HG02678 (cell line): ENCODE data around the gene CIB1.

Experiments used
- ATAC-seq: cut with Tn5 transposase; IDR thresholded peaks from one replicate; pipeline ENCODE4 v1.9.1; 2021; ENCODE audit warnings: mild to moderate bottlenecking, moderate library complexity; ENCODE audit not compliant: unreplicated experiment

Gene CIB1

DNA sequence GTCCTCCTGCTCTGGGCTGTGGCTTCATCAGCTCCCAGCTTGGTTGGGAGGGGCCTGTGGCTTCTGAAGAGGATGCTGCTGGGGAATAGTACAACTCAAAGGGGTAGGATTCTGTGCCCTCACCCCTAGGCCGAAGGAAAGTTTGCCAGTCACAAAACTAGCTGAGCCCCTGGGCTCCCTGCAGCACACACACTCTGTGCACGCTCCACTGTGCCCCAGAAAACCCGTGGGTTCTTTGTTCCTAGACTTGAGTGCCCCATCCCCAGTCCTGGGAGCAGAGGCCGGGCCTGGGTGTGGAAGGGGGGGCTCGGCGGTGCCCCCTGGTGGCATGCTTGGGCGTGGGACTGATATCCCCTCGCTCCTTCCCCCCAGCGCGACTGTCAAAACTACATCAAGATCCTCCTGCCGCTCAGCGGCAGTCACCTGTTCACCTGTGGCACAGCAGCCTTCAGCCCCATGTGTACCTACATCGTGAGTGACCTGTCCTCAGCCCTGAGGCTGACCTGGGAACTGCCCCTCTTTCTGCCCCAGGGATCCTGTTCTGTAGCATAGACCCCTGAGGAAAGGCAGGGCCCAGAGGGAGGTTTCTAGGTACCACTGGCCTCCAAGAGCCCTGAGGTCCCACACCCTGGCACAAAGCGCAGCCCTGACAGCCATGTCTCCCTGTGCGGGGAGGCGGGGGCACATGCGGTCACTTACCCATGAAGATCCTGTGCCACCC lies 14.2 kb downstream of the CIB1 start:
- no peak for ATAC-seq

DNA sequence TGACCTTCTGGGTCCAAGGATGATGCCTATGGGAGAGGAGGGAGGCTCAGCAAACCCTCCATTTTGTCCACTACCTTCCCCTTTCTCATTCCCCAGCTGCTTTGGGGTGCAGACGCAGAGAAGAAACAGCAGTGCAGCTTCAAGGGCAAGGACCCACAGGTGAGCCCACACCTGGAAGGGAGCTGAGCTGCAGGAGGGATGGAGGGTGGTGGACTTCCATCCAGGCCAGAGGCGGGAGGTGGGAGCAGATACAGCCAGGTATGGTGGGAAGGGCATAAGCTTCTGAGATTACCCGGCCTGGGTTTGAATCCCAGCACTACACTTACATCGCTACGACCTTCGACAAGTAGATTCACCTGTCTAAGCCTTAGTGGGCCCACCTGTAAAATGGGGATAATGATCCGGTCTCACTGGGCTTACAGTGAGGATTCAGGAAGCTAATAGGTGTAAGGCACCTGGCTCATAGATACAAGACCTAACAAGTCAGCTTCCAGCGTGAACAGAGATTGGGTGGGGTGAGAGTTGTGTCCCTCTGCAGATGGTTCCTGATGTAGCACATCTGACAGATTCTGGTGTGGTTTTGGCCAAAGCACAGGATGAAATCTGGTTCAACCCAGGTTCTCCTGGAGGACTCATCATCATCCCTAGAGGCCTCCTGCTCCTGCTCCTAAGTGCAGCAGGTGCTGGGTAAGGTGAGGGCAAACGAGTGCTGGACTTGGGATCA lies 15.9 kb downstream of the CIB1 start:
- no peak for ATAC-seq

DNA sequence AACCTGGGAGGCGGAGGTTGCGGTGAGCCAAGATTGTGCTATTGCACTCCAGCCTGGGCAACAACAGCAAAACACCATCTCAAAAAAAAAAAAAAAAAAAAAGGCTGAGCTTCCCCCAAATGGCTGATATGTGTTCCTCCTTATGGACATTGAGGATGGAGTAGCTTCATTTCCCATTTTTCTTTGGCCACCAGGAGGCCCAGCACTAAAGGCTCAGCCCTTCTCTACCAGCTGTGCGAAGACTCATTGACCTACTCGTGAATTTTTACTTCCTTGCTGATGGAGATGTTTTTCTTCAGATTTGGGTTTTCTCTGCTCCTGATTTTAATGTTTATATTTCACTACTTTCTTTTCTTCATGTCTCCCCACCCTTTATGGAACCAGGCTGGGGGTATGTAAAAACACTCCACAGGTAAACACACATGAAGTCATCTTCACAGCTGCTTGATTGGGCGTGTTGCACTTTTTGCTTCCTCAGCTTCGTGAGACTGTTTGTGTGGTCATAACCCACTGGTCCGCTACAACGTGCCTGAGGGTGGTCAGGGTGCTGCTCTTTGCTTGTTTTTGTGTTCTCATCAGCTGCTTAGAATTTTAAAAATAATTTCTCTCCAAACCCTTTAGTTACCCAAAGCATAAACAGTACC lies 19.1 kb downstream of the CIB1 start:
- no peak for ATAC-seq

DNA sequence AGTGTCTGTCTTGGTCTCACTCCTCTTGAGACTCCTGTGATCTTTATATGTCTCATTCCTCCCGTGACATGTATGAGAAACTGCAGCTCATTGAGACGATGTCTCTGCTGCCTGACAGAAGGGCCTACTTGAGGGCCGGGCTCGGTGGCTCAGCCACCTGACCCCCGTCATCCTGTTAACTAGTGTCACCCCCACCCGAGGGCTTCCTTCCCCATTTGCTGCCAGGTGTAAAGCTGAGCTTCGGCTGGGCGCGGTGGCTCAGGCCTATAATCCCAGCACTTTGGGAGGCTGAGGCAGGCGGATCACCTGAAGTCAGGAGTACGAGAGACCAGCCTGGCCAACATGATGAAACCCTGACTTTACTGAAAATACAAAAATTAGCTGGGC lies 19.9 kb downstream of the CIB1 start:
- no peak for ATAC-seq

DNA sequence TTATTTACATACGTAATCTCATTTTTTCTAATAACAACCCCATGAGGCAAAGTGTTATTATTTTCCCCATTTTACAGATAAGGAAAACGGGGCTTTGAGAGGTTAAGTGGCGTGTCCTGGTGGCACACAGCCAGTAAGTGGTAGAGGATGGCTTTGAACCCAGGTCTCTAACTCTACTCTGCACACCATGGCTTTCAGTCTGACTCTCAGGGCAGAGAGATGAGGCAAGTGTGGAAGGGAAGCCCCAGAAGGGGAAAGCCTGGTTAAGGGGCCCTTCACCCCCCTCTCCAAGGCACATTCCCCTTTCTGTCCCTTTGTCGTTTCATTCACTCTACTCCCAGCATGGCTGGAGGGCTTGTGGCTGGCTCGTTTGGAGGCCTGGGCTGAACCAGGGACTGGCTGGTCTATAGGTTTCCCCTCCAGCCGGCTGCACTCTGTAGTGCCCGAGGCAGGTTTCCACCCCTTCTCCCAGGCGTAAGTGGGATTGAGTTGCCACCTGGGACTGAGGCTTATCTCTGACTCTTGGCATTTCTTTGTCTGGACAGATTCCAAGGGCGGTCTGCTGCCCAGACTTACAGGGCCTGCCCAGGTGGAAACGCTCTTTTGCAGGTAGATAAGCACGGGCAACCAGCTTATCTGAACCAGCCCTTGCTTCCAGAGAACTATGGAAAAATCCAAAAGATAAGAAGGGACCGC lies 20.5 kb downstream of the CIB1 start:
- ATAC-seq = no peak

DNA sequence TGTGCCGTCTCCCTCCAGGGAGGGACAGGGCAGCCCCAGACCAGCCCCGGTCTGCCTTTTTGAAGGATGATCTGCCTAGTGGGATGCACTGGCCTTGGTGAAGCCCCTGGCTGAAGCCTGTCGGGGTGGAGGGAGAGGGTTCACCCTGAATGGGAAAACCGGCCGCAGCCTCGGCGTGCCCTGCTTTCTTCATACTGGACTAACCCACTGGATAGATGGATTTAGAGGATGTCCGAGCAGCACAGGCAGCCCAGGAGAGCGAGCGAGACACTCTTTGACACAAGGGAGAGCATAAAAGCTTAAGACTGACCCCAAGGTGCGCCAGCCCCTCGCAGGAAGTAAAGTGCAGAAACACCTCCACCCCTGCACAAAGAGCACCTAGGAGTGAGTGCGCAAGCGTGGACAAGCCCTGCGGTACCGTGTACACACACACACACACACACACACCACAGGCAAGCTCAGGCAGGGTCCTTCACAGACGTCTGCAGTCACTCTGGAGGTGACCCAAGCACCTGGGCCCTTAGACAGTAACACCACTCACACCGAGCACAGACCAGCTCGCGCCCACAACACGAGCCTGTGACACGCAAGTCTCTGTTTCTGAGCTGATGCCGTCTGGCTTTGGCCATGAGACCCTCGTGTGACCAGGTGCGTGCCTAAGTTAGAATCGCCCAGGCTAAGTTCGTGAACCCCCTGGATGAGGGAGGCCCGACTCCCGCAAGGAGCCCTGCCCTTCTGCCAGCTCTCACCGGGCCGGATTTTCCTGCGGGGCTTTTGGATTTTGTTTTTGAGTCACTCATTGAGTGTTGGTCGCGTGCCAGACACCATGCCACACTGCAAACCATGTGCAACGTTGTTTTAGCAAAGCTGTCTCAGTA lies 21.3 kb downstream of the CIB1 start:
- no peak for ATAC-seq

DNA sequence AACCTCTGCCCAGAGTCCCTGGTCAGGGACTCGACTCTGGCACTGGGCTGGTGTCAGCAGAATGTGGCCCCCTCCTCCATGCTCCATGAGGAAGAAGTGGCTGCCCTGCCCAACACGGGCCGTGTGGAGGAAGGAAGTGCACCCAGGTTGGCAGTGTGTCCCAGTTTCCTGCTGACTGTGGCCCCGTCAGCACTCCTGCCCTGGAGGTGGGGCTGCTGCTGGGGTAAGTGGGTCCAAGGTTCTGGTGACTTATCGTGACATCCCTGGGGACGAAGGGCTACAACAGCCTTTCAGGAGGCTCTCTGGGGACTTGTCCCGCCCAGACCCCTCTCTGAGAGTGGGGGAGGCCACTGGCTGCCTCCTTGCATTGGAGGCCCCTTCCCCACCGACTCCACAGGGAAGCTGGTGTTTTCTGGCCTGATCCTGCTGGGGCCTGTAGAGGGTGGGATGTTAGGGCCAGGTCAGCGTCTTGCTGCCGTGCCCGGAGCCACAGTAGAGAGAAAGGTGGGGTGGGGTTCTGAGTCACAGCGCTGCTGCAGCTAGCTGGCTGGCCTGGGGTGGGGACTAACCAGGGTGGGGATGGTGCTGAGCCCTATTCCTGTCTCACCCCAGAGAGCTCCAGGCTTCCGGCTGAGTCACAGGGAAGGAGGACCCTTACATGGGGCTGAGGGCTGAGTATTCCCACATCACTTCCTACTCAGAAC lies 22.1 kb downstream of the CIB1 start:
- ATAC-seq = no peak

DNA sequence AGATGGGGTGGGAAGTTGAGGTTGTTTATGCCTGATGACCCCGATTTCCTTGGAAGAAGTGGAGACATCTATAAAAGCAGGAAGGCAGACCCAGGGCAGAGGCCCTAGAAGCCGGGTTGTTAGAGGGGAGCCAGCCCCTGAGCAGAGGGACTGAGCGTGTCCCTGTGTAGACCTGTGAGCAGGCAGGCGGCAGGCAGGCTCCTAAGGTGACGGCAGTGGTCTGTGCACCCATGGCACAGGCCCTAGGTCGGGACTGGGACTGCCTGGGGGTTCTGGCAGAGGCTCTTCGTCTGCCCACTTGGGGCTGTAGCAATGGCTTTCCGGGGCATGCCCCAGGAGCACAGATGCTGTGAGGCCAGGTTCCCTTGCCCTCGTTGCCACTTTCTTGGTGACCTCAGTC lies 22.7 kb downstream of the CIB1 start:
- ATAC-seq = no peak

DNA sequence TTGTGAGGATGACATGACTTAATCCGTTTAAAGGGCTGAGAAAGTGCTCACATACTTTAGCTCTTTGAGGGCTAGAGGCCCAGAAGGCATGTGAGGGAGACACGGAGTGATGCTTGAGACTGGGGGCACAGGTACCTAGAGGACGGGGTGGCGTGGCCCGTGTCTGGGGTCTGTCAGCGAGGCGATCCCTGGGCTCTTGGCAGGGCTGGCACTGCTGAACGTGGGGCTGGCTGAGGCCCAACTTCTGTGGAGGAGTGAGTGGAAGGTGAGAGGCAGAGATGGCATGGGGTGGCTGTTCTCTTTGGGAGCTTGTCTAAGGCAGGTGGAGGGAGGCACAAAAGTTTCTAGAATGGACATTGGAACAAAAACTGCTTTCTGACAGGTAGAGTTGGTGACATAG lies 23.1 kb downstream of the CIB1 start:
- no peak for ATAC-seq

DNA sequence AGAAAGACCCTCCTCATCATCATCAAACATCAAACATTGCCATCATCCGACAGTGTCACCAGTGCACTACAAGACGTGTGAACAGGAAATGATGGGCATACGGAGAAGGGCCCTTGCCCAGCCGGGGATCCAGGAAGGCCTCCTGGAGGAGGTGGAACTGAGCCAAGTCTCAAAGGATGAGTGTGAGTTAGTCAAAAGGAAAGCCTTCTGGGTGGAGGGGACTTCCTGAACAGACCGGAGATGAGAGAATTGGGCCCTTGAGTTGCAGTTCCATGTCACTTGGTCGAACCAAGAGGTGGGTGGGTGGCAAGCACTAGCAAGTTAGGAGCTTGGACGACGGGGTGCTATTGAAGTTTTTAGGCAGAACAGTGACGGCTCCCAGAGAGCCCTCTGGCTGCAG lies 24.1 kb downstream of the CIB1 start:
- ATAC-seq = peak; percentile 69

DNA sequence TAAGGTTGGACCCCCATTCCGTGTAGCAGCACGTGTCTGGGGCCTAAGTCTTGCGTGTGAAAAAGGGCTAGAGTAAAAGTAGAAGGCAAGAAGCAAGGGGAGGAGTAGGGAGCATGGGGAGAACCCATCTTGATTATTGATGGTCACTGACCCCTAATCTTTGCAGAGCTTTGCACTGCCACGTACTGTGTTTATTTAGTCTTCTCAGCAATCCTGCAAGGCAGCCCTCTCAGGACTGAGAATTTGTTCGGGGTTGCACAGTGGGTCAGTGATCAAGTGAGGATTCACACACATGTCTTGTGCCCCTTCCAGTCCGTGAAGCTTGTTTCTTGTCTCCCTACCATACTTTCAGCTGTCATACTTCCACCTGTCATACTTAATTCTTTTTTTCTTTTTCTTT lies 25.4 kb downstream of the CIB1 start:
- ATAC-seq = no peak

DNA sequence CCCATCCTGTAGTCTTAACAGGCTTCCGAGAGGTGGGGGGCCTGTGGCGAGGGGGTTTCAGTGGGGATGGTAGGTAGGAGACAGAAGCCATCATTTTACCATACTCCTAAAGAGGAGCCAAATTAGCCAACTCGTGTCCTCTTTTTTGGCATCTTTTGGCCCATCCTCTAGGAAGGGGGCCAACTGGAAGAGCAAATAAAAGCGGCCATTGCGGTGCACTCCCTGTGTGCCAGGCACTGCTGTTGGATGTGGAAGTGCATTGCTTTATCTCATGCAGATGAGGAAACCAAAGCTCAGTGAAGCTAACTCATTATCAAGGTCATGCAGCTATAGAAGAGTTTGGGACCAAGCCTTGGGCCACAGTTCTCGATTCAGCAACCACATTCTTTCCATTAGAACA lies 26.5 kb downstream of the CIB1 start:
- ATAC-seq = no peak

DNA sequence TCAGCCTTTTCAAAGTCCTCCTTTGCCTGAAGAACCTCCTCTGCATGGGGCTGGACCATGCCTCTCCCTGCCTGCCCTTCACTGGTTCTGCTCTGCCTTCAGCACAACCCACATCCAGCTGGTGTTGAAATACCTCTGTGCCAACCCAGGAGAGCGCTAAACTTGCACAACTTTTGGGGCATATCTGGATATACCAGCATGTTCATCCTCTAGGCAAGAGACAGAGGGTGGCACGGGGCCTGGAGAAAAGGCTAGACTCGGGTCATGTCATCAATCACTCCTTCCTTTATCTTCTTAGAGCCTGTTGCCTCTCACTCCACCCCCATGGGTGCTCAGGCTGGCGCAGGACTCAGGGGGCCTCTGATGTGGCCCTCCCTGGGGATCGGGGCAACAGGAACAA lies 27.9 kb downstream of the CIB1 start:
- no peak for ATAC-seq

DNA sequence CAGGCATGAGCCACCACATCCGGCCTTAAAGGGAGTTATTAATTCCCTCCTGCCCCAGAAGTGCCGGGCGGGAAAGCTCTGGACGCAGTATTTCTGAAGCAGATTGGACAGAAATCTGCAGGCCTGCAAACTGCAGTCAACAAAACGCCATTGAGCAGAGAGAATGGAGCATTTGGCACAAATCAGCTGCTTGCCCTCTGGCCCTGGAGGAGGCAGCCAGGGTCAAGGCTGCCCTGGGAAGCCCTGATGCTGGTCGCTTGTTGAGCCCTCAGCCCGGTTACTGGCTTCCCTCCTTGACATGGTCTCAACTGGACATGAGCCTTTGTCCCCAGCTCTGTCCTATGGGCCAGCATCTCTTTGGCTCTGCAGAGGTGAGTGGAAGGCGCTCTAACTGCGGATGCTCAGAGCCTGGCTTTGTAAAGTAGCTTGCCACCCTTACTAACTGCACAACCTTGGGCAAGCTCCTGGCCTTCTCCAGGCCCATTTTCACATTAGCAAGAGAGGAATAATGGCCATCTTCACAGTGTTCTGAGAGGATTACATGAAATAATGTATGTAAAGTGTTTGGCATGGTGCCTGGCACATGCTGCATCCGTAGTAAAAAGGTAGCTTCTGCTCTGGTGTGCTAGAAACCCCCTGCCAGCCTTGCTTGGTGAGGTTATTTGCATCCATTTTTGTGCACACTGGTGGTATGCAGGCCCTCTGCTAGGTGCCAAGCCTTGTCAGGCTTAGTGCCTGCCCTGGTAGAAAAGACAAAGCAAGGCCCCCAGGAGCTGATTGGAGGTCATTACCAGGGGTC lies 28.5 kb downstream of the CIB1 start:
- ATAC-seq = no peak

DNA sequence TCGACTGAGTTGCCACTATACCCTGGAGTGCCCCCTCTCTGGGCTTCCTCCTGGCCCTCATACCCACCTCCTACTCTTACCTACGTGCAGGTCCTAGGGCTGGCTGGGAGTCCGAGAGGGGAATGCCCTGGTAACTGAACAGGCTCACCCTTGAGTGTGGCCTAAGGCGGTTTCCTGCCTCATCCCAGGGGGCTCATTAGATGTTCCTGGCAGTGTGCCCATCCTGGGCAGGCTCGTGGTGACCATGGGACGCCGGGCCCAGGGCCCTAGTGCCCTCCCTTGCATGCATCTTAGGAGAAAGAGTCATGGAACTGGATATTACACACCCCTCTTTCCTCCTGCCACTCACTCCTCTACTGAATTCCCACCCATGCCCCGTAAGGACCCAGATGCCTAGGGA lies 29.8 kb downstream of the CIB1 start:
- no peak for ATAC-seq

DNA sequence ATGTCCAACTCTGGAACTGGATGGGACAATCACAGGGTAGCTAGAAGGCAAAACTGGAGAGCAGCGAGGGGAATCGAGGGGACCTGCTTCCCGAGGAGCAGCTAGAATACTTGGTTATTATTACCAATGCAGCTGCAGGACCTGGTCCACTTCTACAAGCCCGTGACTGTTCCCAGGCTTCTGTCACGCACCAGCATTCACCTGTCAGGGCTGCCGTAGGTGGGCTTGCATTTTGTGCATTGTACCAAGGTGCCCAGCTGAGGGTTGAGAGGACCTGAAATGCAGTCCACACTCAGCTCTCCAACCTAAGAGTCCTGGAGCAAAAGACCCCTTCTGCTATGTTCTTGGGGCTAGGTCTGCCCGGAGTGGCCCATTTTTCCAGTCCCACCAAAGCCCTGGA lies 30.3 kb downstream of the CIB1 start:
- no peak for ATAC-seq

DNA sequence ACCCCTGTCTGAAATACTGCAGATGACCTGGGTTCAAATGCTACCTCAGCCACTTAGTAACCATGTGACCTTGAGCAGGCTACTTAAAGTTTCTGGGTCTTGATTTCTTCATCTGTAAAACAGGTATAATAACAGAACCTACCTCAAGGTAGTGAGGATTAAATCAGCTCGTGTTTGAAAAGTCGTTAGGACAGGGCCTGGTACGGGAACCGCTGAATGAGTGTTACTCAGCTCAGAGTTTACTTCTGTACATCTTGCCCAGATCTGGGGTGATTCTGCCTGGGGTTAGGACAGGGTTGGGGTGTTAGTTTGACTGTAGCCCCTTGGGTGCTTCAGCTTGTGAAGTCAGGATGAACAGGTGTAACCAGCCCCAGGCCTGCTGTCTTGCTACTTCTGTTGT lies 30.8 kb downstream of the CIB1 start:
- no peak for ATAC-seq

DNA sequence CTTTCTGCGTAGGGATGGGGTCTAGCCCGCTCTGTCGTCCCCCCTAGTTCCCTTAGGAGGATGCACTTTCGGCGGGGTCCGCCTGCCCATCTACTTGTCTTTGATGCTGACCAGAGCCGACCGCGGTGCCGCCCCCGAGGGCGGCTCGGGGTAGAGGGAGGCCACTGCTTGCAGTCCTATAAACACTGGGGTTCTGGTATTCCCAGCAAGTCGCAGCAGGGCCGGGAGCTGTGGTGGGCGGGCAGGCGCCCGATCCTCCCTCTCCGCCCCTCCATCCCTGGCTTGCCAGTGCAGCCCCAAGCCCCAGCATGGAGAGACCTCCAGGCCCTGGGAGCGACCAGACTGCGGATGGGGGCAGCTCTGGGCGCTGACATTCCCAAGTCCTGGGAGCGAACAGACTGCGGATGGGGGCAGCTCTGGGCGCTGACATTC lies 31.8 kb downstream of the CIB1 start:
- no peak for ATAC-seq
